Fibroblast of the aortic adventitia (primary cell): ENCODE results near the gene SLC2A14. TPM values are rescaled to one million over a fixed set of nuclear protein-coding genes. Genes with fewer than 3 reads are reported as not detected.
"Not testable (repeated sequence)": the region's sequence is repeated elsewhere in the genome, so short reads cannot be mapped to it uniquely, and the experiment has no call there.

ENCODE experiments used
- DNase-seq: peaks from one replicate; pipeline ENCODE4 v3.0.0-alpha.2; 2010; ENCODE audit warnings: low read depth
- H3K4me3 ChIP-seq: 2 replicates; pipeline ENCODE4 v1.5.1; 2011; ENCODE audit warnings: low read depth, mild to moderate bottlenecking, control low read depth, low read length, moderate library complexity
- CTCF ChIP-seq: IDR thresholded peaks from 2 replicates; pipeline ENCODE4 v1.5.1; 2011; ENCODE audit warnings: mild to moderate bottlenecking, low read length, control low read depth, inconsistent platforms; ENCODE audit not compliant: insufficient read depth
- total RNA-seq: library from RNA; depleted of rRNA; stranded (reverse); fragments of >200 nt; gene quantifications from 2 replicates; pipeline ENCODE4 v1.2.3, GENCODE V29; 2012; ENCODE audit warnings: low replicate concordance

The SLC2A14 gene
- total RNA-seq, result not detected in 2 replicates

- no peak for DNase-seq
- no peak for TF ChIP-seq CTCF
- H3K4me3 ChIP-seq, result peak within 1 kb of the TSS; percentile 37
These were observed at the start of gene SLC2A14 for GRCh38 chr12:7872566-7873319. Gene SLC2A14 (minus strand): TSS chr12:7872915. CDS start chr12:7869880, 3,035 bp downstream.

- not testable (repeated sequence) for DNase-seq, H3K4me3 ChIP-seq
These were observed 48.5 kb upstream of the SLC2A14 start for GRCh38 chr12:7921181-7921580.

GRCh38 chr12:7918268-7918590 lies 45.5 kb upstream of the SLC2A14 start:
- not testable (repeated sequence) for DNase-seq, H3K4me3 ChIP-seq

DNA sequence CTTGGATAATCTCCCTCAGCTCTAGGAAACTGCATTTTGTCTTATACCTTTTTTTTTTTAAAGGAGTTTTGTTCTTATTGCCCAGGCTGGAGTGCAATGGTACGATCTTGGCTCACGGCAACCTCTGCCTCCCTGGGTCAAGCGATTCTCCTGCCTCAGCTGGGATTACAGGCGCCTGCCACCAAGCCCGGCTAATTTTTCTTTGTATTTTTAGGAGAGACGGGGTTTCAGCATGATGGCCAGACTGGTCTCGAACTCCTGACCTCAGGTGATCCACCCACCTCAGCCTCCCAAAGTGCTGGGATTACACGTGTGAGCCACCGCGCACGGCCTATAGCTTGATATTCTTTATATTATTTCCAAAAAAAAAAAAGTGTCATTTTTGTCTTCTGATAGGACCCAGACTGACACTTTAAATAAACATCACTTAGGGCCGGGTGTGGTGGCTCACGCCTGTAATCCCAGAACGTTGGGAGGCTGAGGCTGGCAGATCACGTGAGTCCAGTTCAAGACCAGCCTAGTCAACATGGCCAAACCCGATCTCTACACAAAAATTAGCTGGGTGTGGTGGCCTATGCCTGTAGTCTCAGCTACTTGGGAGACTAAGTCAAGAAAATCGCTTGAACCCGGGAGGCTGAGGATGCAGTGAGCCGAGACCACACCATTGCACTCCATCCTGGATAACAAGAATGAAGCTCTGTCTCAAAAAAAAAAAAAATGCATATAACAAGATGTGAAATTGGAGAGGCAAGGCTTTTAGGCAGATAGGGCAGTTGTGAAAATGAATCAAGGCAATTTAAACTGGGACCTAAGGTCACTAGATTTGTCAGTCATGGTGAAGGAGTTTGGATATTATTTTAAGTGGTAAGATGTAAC lies 44.9 kb upstream of the SLC2A14 start:
- DNase-seq, result no peak
- TF ChIP-seq CTCF, result no peak
- no peak overlapping the region for H3K4me3 ChIP-seq

GRCh38 chr12:7916936-7917335 lies 44.2 kb upstream of the SLC2A14 start:
- no peak for DNase-seq
- TF ChIP-seq CTCF, result no peak
- no peak overlapping the region for H3K4me3 ChIP-seq

DNA sequence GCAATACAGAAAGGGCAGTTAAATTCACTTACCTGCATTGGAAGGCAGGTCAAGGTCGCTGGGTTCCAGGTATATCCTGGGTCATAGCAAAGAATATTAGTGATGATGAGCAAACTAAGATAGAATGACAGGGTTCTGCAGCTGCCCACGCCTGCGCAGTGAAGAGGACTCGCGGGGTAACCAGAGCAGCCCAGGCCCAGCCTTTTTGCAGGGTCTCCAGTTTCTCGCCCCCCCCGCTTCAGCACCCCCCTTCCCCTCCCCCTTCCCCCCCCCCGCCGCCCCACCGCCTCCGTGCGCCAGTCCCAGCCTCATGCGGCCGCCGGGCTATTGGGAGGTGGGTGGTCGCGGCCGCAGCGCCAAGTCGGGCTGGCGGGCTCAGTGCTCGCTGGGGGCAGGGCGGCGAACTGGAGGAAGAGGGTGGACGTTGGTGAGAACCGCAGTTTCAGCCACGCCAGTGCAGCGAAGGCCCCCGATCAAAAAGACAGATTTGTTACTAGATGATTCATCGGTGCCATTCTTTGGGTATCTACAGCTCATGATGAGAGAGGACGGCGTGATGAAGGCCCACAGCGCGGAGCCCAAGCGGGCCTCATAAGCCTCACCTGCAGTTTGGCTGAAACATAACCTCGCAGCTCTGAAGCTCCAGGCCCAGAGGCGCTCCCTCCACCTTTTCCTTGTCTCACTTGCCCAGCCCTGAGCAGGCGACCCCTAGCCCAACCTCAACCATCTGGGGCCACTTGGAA lies 43.1 kb upstream of the SLC2A14 start:
- H3K4me3 ChIP-seq, result no peak overlapping the region
- TF ChIP-seq CTCF, result no peak
- DNase-seq, result no peak

- not testable (repeated sequence) for DNase-seq, H3K4me3 ChIP-seq
These were observed 37.4 kb upstream of the SLC2A14 start for GRCh38 chr12:7910106-7910505.

DNA sequence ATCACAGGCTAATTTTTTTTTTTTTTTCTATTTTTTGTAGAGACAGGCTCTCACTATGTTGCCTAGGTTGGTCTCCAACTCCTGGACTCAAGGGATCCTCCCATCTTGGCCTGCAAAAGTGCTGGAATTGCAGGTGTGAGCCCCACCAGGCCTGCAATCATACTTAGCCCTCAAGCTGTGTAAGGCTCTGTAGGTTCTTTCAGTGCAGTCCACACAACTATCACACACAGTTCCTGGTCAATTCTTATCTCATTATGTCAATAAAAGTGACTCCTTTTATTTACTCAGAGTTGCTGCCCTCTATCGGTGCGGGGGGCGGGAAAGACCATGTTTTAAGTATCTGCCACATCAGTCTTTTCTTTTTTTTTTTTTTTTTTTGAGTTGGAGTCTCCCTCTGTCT lies 34.3 kb upstream of the SLC2A14 start:
- peak; percentile 42 for TF ChIP-seq CTCF
- no peak overlapping the region for H3K4me3 ChIP-seq
- peak; percentile 46 for DNase-seq

- H3K4me3 ChIP-seq, DNase-seq: not testable (repeated sequence)
These were observed 33.6 kb upstream of the SLC2A14 start for GRCh38 chr12:7906303-7906702.

DNA sequence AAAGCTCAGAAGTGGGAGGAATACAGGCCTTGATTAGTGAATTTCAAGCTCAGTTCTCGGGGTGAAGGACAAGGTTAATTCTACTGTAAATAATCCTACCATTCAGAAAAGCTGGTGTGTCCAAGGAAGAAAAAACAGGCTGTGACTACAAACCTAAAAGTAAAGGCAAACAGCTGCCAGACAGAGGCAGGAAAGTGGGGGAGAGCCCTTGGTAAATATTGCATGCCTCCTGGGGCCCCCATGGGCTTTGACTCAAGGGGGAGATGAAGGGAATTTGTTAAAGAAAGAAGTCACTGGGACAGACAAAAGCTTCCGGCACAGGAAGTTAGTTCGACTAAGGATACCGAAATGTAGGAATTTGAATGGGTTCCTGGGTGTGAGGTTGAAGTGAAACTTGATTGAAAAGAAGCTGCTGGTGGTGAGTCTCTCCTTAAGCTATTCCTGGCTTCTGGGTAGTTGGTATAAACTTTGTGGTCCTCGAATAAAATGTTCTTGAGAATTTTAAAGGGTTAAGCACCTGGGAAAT lies 32.9 kb upstream of the SLC2A14 start:
- DNase-seq, H3K4me3 ChIP-seq: not testable (repeated sequence)
